ENCODE data around the gene DNM3. TPM values are rescaled to one million over a fixed set of nuclear protein-coding genes. Genes with fewer than 3 reads are reported as not detected.

Gene DNM3
- total and polyA plus RNA-seq, 2 donors (not counting 3 experiments of a cell fraction or from before 2014, with no cell fraction given): 1.4 to 2.5 TPM

GRCh38 chr1:172241540-172241939, 400.2 kb downstream of the DNM3 start:
- H3K9me3 ChIP-seq (replicated peaks; ENCODE audit: control insufficient read depth, insufficient read depth, low read length): no peaks in the 10 kb centered on the region
- H3K4me1 ChIP-seq (ENCODE audit: control insufficient read depth, extremely low read depth, insufficient read depth, low read length): no peaks in the 10 kb centered on the region
- no peak overlapping the region for H2AFZ ChIP-seq (ENCODE audit: low read depth, low read length)
- TF ChIP-seq MAX (IDR thresholded peaks at IDR 0.05; ENCODE audit: insufficient read depth, insufficient read length) (no peak), CTCF (IDR thresholded peaks at IDR 0.05; ENCODE audit: extremely low read depth in 1 of 2, insufficient read depth in 1 of 2, low read depth in 1 of 2, low read length in 2 of 2) (no peak), FOS (IDR thresholded peaks at IDR 0.05; ENCODE audit: borderline replicate concordance, insufficient read depth, low read length) (no peak), EZH2 (IDR thresholded peaks at IDR 0.05; ENCODE audit: borderline replicate concordance, low read depth, low read length, severe bottlenecking) (no peak), MYC (IDR thresholded peaks at IDR 0.05; ENCODE audit: low read depth, low read length) (no peak), JUN (IDR thresholded peaks at IDR 0.05; ENCODE audit: borderline replicate concordance, insufficient read depth, insufficient read length, low read depth) (no peak), GATA2 (IDR thresholded peaks at IDR 0.05; ENCODE audit: insufficient read depth, insufficient read length, low read depth, low read length) (no peak), POLR2A (IDR thresholded peaks at IDR 0.05; ENCODE audit: low read depth, low read length) (no peak), POLR2AphosphoS5 (IDR thresholded peaks at IDR 0.05; ENCODE audit: insufficient read depth, low read depth, low read length) (no peak)
- H3K9ac ChIP-seq (replicated peaks; ENCODE audit: extremely low read depth, insufficient read depth, low read length): no peak overlapping the region
- no peak overlapping the region for H3K4me3 ChIP-seq (replicated peaks in 1 of 3; ENCODE audit: insufficient read depth in 1 of 3, low read depth in 1 of 3, low read length in 3 of 3)
- DNase-seq (ENCODE audit: low read depth, low spot score): no peak
- H3K36me3 ChIP-seq (ENCODE audit: control insufficient read depth in 2 of 2, extremely low read depth in 1 of 2, insufficient read depth in 2 of 2, low read length in 2 of 2): no peaks in the 10 kb centered on the region
- dilution Hi-C loops (cut with MboI; ENCODE audit: extremely low pct_ligation_motif_present, low sequenced_read_pairs): no loop called here
- CTCF ChIA-PET: no interaction called here
- no peak overlapping the region for H3K4me2 ChIP-seq (ENCODE audit: insufficient read depth, low read length)
- no peaks in the 10 kb centered on the region for H3K27me3 ChIP-seq (ENCODE audit: control insufficient read depth in 2 of 2, insufficient read depth in 2 of 2, low read length in 2 of 2)
- POLR2A ChIA-PET: no interaction called here
- H3K9me1 ChIP-seq (replicated peaks; ENCODE audit: control insufficient read depth, extremely low read depth, insufficient read depth, low read length): no peaks in the 10 kb centered on the region
- no peaks in the 10 kb centered on the region for H4K20me1 ChIP-seq (replicated peaks; ENCODE audit: control insufficient read depth, extremely low read depth, insufficient read depth, low read length)
- intact Hi-C loops (cut with micrococcal nuclease): no loop called here
- no TSS peak for BruUV-seq (replicated peaks)
- no peak overlapping the region for H3K27ac ChIP-seq (ENCODE audit: insufficient read depth, low read depth, low read length)
- no peaks in the 10 kb centered on the region for H3K79me2 ChIP-seq (ENCODE audit: control insufficient read depth, insufficient read depth, low read length)
- FAIRE-seq: no peak
